OCI-LY1 (cell line): ENCODE measurements around the gene AMBRA1.

Experiments
- H2AFZ ChIP-seq: fragments of 200-600 bp; sonication (generic), shearing (Covaris generic); 2 replicates; pipeline ENCODE4 v1.6.0; 2014; ENCODE audit warnings: antibody characterized with exemption, mild to moderate bottlenecking, low read length
- H3F3A ChIP-seq: fragments of 200-600 bp; sonication (generic), shearing (Covaris generic); 2 replicates; pipeline ENCODE4 v1.6.0; 2014; ENCODE audit warnings: mild to moderate bottlenecking, antibody characterized with exemption, low read length, moderate library complexity; ENCODE audit not compliant: insufficient read depth
- H3K27ac ChIP-seq: fragments of 200-600 bp; sonication (generic); 2 replicates; pipeline ENCODE4 v1.5.1; 2014; ENCODE audit warnings: low read length, mixed run types, mild to moderate bottlenecking, low read depth; ENCODE audit not compliant: poor library complexity, severe bottlenecking
- H3K27me3 ChIP-seq: fragments of 200-600 bp; sonication (generic); 2 replicates; pipeline ENCODE4 v1.6.0; 2014; ENCODE audit warnings: antibody characterized with exemption, mild to moderate bottlenecking, low read length, moderate library complexity; ENCODE audit not compliant: insufficient read depth
- H3K36me3 ChIP-seq: fragments of 200-600 bp; sonication (generic); 2 replicates; pipeline ENCODE4 v1.6.1; 2014; ENCODE audit warnings: mild to moderate bottlenecking, antibody characterized with exemption, low read length, moderate library complexity, mixed read lengths; ENCODE audit not compliant: insufficient read depth
- H3K4me1 ChIP-seq: fragments of 200-600 bp; sonication (generic); 2 replicates; pipeline ENCODE4 v1.5.1; 2014; ENCODE audit warnings: mild to moderate bottlenecking, low read length, moderate library complexity; ENCODE audit not compliant: insufficient read depth, severe bottlenecking
- H3K4me2 ChIP-seq: fragments of 200-600 bp; sonication (generic), shearing (Covaris generic); 2 replicates; pipeline ENCODE4 v1.6.1; 2014; ENCODE audit warnings: low read length
- H3K4me3 ChIP-seq: fragments of 200-600 bp; sonication (generic); 2 replicates; pipeline ENCODE4 v1.5.1; 2014; ENCODE audit warnings: low read length, low read depth, mild to moderate bottlenecking, mixed read lengths; ENCODE audit not compliant: poor library complexity, severe bottlenecking
- H3K79me2 ChIP-seq: fragments of 200-600 bp; shearing (Covaris generic); 2 replicates; pipeline ENCODE4 v1.6.1; 2016; ENCODE audit warnings: mixed run types, low read length, mixed read lengths; ENCODE audit not compliant: insufficient read depth
- H3K9ac ChIP-seq: fragments of 200-600 bp; sonication (generic), shearing (Covaris generic); 2 replicates; pipeline ENCODE4 v1.6.1; 2014; ENCODE audit warnings: mild to moderate bottlenecking, low read length, mixed read lengths
- H3K9me2 ChIP-seq: fragments of 200-600 bp; sonication (generic), shearing (Covaris generic); 2 replicates; pipeline ENCODE4 v1.6.1; 2014; ENCODE audit warnings: low read depth, mild to moderate bottlenecking, low read length, mixed read lengths
- H3K9me3 ChIP-seq: fragments of 200-600 bp; shearing (Covaris generic); 2 replicates; pipeline ENCODE4 v1.6.1; 2014; ENCODE audit warnings: low read length, mixed read lengths
- H4K20me1 ChIP-seq: fragments of 200-600 bp; sonication (generic), shearing (Covaris generic); 2 replicates; pipeline ENCODE4 v1.6.0; 2016; ENCODE audit warnings: mild to moderate bottlenecking, low read length; ENCODE audit not compliant: insufficient read depth
- CTCF ChIP-seq: fragments of 200-600 bp; sonication (generic), shearing (Covaris generic); IDR thresholded peaks from 2 replicates; pipeline ENCODE4 v1.5.1; 2017; ENCODE audit warnings: mild to moderate bottlenecking, antibody characterized with exemption, low read length, moderate library complexity, mixed read lengths
- EZH2 ChIP-seq: fragments of 200-600 bp; sonication (generic), shearing (Covaris generic); IDR thresholded peaks from 2 replicates; pipeline ENCODE4 v1.8.0; 2017; ENCODE audit warnings: borderline replicate concordance, mixed run types, mild to moderate bottlenecking, antibody characterized with exemption, low read length, moderate library complexity, mixed read lengths

Gene AMBRA1

GRCh38 chr11:46493791-46494190 lies 100.0 kb downstream of the AMBRA1 start:
- Histone ChIP-seq H3F3A (no peaks in the 10 kb centered on the region), H3K9me3 (no peaks in the 10 kb centered on the region), H3K9me2 (no peaks in the 10 kb centered on the region), H3K27me3 (no peaks in the 10 kb centered on the region), H2AFZ (no peak overlapping the region), H4K20me1 (no peaks in the 10 kb centered on the region), H3K9ac (no peak overlapping the region), H3K4me1 (peaks cover 1% of the 10 kb centered on the region), H3K4me2 (no peak overlapping the region), H3K36me3 (peaks cover 29% of the 10 kb centered on the region; the same call in 1 of the 2 replicates), H3K4me3 (no peak overlapping the region), H3K79me2 (no peaks in the 10 kb centered on the region), H3K27ac (no peak overlapping the region)
- TF ChIP-seq CTCF: no peak
- TF ChIP-seq EZH2: no peak

DNA sequence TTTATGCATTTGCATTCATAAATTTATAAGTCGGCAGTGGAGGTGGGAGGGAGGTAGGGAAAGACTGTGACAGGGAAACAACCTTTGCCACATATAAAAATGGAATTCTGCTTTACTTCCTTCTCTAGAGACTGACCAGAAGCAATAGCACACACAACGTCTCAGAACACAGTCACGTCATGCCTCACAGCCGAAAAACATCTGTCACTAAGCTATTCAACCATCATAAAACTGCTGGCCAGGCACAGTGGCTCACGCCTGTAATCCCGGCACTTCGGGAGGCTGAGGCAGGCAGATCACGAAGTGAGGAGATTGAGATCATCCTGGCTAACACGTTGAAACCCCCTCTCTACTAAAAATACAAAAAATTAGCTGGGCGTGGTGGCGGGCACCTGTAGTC lies 101.3 kb downstream of the AMBRA1 start:
- H4K20me1 ChIP-seq: no peaks in the 10 kb centered on the region

DNA sequence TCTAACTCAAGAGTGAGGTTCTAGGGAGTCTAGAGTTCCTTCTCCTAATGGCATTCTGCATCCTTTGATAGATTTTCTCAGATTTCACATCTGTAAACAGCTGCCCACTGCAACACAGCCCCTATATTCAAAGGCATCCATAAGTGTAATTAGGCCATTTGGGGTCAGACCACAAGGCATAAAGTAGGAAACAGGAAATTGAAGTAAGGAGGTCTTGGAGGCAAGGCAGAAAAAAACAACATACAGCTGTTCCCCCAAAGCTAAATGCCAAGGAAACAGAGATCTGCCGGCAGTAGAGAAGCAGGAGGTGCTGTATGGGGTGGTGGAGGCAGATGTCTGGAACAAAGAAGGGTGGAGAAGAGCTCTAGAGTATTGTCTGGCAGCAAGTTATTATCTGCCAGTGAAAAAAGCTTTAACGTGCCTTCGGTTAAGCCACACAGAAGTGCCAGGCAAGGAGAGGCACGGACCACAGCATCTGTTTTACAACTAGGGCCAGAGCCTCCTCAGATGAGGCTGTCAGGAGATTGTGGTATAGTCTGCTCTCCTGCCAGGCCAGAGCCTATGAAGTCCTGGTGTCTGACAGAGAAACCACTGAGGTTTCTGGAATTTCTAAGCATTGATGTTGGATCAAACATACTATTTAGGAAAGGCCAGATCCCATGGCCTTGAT lies 102.0 kb downstream of the AMBRA1 start:
- Histone ChIP-seq H3K9me2 (no peaks in the 10 kb centered on the region), H3K4me2 (no peak overlapping the region), H3K27me3 (no peaks in the 10 kb centered on the region), H3K4me1 (peaks cover 16% of the 10 kb centered on the region), H3K4me3 (no peak overlapping the region), H3F3A (no peaks in the 10 kb centered on the region), H4K20me1 (no peaks in the 10 kb centered on the region), H3K79me2 (no peaks in the 10 kb centered on the region), H3K9me3 (no peaks in the 10 kb centered on the region), H3K36me3 (peaks cover 29% of the 10 kb centered on the region; the same call in 1 of the 2 replicates), H2AFZ (no peak overlapping the region), H3K27ac (no peak overlapping the region), H3K9ac (no peak overlapping the region)
- no peak for TF ChIP-seq EZH2

More for the DNA sequence above, 101.3 kb downstream of the AMBRA1 start:
- no peaks in the 10 kb centered on the region for H3K9me3 ChIP-seq
- H3K4me3 ChIP-seq: no peak overlapping the region
- TF ChIP-seq EZH2 (no peak), CTCF (no peak)
- H2AFZ ChIP-seq: no peak overlapping the region
- no peaks in the 10 kb centered on the region for H3K9me2 ChIP-seq
- H3K36me3 ChIP-seq: peaks cover 29% of the 10 kb centered on the region; the same call in 1 of the 2 replicates
- H3K4me2 ChIP-seq: no peak overlapping the region
- no peaks in the 10 kb centered on the region for H3F3A ChIP-seq
- H3K27ac ChIP-seq: no peak overlapping the region
- peaks cover 14% of the 10 kb centered on the region for H3K4me1 ChIP-seq
- no peak overlapping the region for H3K9ac ChIP-seq
- H3K27me3 ChIP-seq: no peaks in the 10 kb centered on the region
- no peaks in the 10 kb centered on the region for H3K79me2 ChIP-seq

DNA sequence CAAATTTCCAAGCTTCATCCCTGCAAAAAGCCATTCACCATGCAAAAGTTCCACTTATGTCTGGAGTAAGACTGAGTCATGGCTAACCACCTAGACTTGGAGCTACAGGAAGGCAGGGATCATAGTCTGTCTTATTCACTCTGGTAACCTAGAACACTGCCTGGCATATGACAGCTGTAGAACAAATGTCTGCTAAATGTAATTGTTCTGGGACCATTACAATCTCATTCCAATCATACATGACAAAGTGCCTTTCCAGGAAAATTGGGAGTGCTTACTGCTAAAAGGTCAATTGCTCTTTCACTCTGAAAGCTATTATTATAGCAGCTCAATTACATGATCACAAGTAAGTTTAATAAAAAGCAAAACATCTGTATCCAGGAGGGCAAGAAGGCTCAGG lies 103.2 kb downstream of the AMBRA1 start:
- no peak for TF ChIP-seq CTCF
- TF ChIP-seq EZH2: no peak
- peaks cover 29% of the 10 kb centered on the region; the same call in 1 of the 2 replicates for H3K36me3 ChIP-seq
- no peaks in the 10 kb centered on the region for H3F3A ChIP-seq
- no peaks in the 10 kb centered on the region for H3K9me2 ChIP-seq
- no peaks in the 10 kb centered on the region for H4K20me1 ChIP-seq
- no peaks in the 10 kb centered on the region for H3K9me3 ChIP-seq
- H3K4me1 ChIP-seq: peaks cover 16% of the 10 kb centered on the region
- H3K4me2 ChIP-seq: no peak overlapping the region
- H2AFZ ChIP-seq: no peak overlapping the region
- no peaks in the 10 kb centered on the region for H3K27me3 ChIP-seq
- H3K79me2 ChIP-seq: no peaks in the 10 kb centered on the region
- H3K9ac ChIP-seq: no peak overlapping the region
- H3K4me3 ChIP-seq: no peak overlapping the region
- H3K27ac ChIP-seq: no peak overlapping the region
